ENCODE results near the gene RALGAPA2.

DNA sequence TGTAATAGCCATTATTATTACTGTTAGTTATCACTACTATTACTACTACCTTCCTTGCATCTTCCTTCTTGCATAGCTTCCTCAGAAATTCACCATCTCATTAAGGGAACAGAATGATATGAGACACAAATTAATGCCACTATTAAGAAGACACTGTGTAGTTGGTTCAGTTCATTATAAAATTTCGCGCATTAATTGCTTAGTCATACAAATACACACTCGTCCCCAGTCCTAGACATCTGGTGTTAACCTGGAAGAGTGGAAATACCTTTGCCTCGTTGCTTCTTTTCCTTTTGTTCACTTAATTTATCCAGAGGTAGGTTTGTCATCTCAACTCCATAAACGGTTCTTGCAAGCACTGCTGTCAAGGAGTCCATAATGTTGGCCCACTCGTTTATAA lies 107.5 kb downstream of the RALGAPA2 start:
- TF ChIP-seq POLR2AphosphoS5 (IDR thresholded peaks at IDR 0.05; ENCODE audit: insufficient read depth, low read depth, low read length) (no peak), EZH2 (IDR thresholded peaks at IDR 0.05; ENCODE audit: borderline replicate concordance, low read depth, low read length, severe bottlenecking) (no peak), POLR2A (IDR thresholded peaks at IDR 0.05; ENCODE audit: low read depth, low read length) (no peak), FOS (IDR thresholded peaks at IDR 0.05; ENCODE audit: borderline replicate concordance, insufficient read depth, low read length) (no peak), GATA2 (IDR thresholded peaks at IDR 0.05; ENCODE audit: insufficient read depth, insufficient read length, low read depth, low read length) (no peak), MYC (IDR thresholded peaks at IDR 0.05; ENCODE audit: low read depth, low read length) (no peak), JUN (IDR thresholded peaks at IDR 0.05; ENCODE audit: borderline replicate concordance, insufficient read depth, insufficient read length, low read depth) (no peak)
- TF ChIP-seq, protein P1, sequence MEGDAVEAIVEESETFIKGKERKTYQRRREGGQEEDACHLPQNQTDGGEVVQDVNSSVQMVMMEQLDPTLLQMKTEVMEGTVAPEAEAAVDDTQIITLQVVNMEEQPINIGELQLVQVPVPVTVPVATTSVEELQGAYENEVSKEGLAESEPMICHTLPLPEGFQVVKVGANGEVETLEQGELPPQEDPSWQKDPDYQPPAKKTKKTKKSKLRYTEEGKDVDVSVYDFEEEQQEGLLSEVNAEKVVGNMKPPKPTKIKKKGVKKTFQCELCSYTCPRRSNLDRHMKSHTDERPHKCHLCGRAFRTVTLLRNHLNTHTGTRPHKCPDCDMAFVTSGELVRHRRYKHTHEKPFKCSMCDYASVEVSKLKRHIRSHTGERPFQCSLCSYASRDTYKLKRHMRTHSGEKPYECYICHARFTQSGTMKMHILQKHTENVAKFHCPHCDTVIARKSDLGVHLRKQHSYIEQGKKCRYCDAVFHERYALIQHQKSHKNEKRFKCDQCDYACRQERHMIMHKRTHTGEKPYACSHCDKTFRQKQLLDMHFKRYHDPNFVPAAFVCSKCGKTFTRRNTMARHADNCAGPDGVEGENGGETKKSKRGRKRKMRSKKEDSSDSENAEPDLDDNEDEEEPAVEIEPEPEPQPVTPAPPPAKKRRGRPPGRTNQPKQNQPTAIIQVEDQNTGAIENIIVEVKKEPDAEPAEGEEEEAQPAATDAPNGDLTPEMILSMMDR (IDR thresholded peaks at IDR 0.05; ENCODE audit: extremely low read depth in 1 of 2, insufficient read depth in 1 of 2, low read depth in 1 of 2, low read length in 2 of 2): no peak
- TF ChIP-seq, protein P2, sequence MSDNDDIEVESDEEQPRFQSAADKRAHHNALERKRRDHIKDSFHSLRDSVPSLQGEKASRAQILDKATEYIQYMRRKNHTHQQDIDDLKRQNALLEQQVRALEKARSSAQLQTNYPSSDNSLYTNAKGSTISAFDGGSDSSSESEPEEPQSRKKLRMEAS (IDR thresholded peaks at IDR 0.05; ENCODE audit: insufficient read depth, insufficient read length): no peak

Measured in endothelial cell of umbilical vein (primary cell).